HTR-8/SVneo (cell line): ENCODE measurements around the gene SPRY1.

Source experiments
- DNase-seq: peaks from one replicate; pipeline ENCODE4 v3.0.0; 2011; ENCODE audit warnings: low spot score, mixed read lengths; ENCODE audit not compliant: insufficient read length
- FAIRE-seq: peaks from 2 replicates; lab custom pipeline; 2011; peaks lifted over from hg19 to GRCh38; lab: Jason Lieb, UNC

The SPRY1 gene

GRCh38 chr4:123435246-123436113 lies 38.9 kb downstream of the SPRY1 start:
- DNase-seq (no peak), FAIRE-seq (no peak)

GRCh38 chr4:123438031-123438430 lies 41.4 kb downstream of the SPRY1 start:
- no peak for DNase-seq
- no peak for FAIRE-seq

GRCh38 chr4:123443401-123444289 lies 47.0 kb downstream of the SPRY1 start:
- FAIRE-seq (no peak), DNase-seq (no peak)

- no peak for DNase-seq
- FAIRE-seq: no peak
Observed at GRCh38 chr4:123444290-123444731, 47.7 kb downstream of the SPRY1 start.

GRCh38 chr4:123446865-123447474 lies 50.4 kb downstream of the SPRY1 start:
- DNase-seq (no peak), FAIRE-seq (no peak)

GRCh38 chr4:123449362-123449761 lies 52.8 kb downstream of the SPRY1 start:
- FAIRE-seq (no peak), DNase-seq (no peak)

GRCh38 chr4:123449780-123450179 lies 53.2 kb downstream of the SPRY1 start:
- no peak for FAIRE-seq
- no peak for DNase-seq

- DNase-seq (no peak), FAIRE-seq (no peak)
Observed at GRCh38 chr4:123450393-123450792, 53.8 kb downstream of the SPRY1 start.

- FAIRE-seq: no peak
- peak; percentile 42 for DNase-seq
Observed at GRCh38 chr4:123452616-123453015, 56.0 kb downstream of the SPRY1 start.

- no peak for FAIRE-seq
- DNase-seq: no peak
Observed at GRCh38 chr4:123453061-123453680, 56.6 kb downstream of the SPRY1 start.
